ENCODE measurements around the gene ADAMTS16. TPM values are rescaled to one million over a fixed set of nuclear protein-coding genes. Genes with fewer than 3 reads are reported as not detected.

Gene ADAMTS16
- total RNA-seq, 4 donors from 2014 or later, result 1.5 to 2.8 (median 2.0) TPM

- TF ChIP-seq POLR2A (IDR thresholded peaks at IDR 0.05) (no peak), CTCF (IDR thresholded peaks at IDR 0.05) (no peak), EP300 (IDR thresholded peaks at IDR 0.05) (no peak)
- no peaks in the 10 kb centered on the region for H3K36me3 ChIP-seq
- 45 to 59% methylated on average over 4 of the region's 4 CpGs for WGBS, 2 donors
- H3K27ac ChIP-seq, result no peak overlapping the region
- H3K4me3 ChIP-seq, result no peak overlapping the region
- H3K27me3 ChIP-seq, result no peaks in the 10 kb centered on the region
- peaks cover 0 to 14% (median 0%) of the 10 kb centered on the region in 4 donors for H3K9me3 ChIP-seq
- H3K4me1 ChIP-seq, result no peaks in the 10 kb centered on the region
- DNase-seq (ENCODE audit: low spot score in 2 of 2), result no peak
Observed at GRCh38 chr5:5103245-5103644, 36.9 kb upstream of the ADAMTS16 start.

DNA sequence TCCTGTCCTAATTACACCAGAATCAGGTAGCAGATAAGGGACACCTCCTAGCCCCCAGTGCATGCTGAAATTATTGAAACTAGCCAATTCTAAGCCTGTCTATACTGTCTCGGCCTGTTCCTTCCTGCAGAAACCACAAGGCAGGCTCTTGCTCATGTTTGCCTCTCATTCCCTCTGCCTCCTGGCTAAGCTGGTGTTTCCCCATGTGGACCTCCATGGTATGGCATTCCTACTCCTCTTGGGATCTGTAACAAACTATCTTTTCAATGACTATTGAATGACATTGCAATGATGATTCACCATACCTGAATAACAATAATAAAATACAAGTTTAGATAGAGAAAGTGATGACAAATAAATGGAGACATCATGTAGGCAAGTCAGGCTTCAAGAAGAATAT, 35.6 kb upstream of the ADAMTS16 start:
- H3K27me3 ChIP-seq, result no peaks in the 10 kb centered on the region
- TF ChIP-seq EP300 (IDR thresholded peaks at IDR 0.05) (no peak), CTCF (IDR thresholded peaks at IDR 0.05) (no peak), POLR2A (IDR thresholded peaks at IDR 0.05) (no peak)
- H3K36me3 ChIP-seq, result no peaks in the 10 kb centered on the region
- WGBS, 2 donors, result 86 to 88% methylated on average over 1 of the region's 1 CpG
- H3K27ac ChIP-seq, result no peak overlapping the region
- no peaks in the 10 kb centered on the region for H3K4me1 ChIP-seq
- no peak for DNase-seq (ENCODE audit: low spot score in 2 of 2)
- no peak overlapping the region for H3K4me3 ChIP-seq
- H3K9me3 ChIP-seq, result peaks cover 0 to 7% (median 0%) of the 10 kb centered on the region in 4 donors

DNA sequence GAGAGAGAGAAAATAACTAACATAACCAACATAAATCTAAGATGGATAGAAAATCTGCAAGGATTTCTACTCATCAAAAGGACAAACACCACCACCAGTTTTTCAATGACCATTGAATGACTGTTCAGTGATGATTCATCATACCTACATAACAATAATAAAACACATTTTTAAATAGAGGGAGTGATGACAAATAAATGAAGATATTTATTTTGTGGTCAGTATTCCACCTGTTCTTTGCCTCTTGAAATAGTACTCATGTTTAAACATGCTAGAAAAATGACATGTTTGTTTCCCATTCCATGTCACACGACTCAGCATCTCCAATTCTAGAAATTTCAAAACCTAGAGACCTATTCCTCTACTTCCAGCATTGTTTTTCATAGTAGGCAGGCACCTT, 34.6 kb upstream of the ADAMTS16 start:
- H3K27me3 ChIP-seq, result no peaks in the 10 kb centered on the region
- no peak overlapping the region for H3K4me3 ChIP-seq
- peaks cover 0 to 4% (median 0%) of the 10 kb centered on the region in 4 donors for H3K9me3 ChIP-seq
- no peak for TF ChIP-seq EP300 (IDR thresholded peaks at IDR 0.05)
- TF ChIP-seq POLR2A (IDR thresholded peaks at IDR 0.05), result no peak
- TF ChIP-seq CTCF (IDR thresholded peaks at IDR 0.05), result no peak
- no peaks in the 10 kb centered on the region for H3K36me3 ChIP-seq
- DNase-seq (ENCODE audit: low spot score in 2 of 2), result no peak
- WGBS, 2 donors, result 71 to 79% methylated on average over 1 of the region's 1 CpG
- no peak overlapping the region for H3K27ac ChIP-seq
- H3K4me1 ChIP-seq, result no peaks in the 10 kb centered on the region

GRCh38 chr5:5116956-5117355, 23.2 kb upstream of the ADAMTS16 start:
- Histone ChIP-seq H3K4me3 (no peak overlapping the region), H3K27me3 (no peaks in the 10 kb centered on the region), H3K36me3 (no peaks in the 10 kb centered on the region), H3K4me1 (no peaks in the 10 kb centered on the region), H3K9me3 (peaks cover 0 to 24% (median 0%) of the 10 kb centered on the region in 4 donors), H3K27ac (no peak overlapping the region)
- TF ChIP-seq POLR2A (IDR thresholded peaks at IDR 0.05), result no peak
- TF ChIP-seq EP300 (IDR thresholded peaks at IDR 0.05), result no peak
- no peak for TF ChIP-seq CTCF (IDR thresholded peaks at IDR 0.05)
- no peak for DNase-seq (ENCODE audit: low spot score in 2 of 2)

DNA sequence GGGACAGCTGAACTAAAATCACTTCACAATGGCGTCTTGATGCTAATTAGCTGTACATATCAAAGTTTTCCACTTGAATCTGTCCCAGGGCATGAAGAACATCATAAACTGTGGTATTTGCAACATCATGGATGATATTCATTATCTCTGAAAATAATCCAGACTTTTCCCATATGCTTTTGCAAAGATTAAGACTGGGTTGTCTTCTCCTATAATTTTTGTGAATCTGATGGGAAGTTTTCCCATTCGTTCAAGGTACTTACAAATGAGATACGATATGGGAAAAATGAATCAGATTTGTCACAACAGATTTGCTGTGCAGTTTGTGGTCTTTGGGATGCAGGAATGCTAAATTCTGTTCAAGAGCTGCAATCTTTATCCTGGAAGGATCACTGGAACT, 17.4 kb upstream of the ADAMTS16 start:
- Histone ChIP-seq H3K36me3 (no peaks in the 10 kb centered on the region), H3K4me3 (no peak overlapping the region), H3K27ac (no peak overlapping the region), H3K9me3 (peaks cover 0 to 12% (median 0%) of the 10 kb centered on the region in 4 donors), H3K4me1 (no peaks in the 10 kb centered on the region), H3K27me3 (no peaks in the 10 kb centered on the region)
- 85 to 87% methylated on average over 3 of the region's 3 CpGs for WGBS, 2 donors
- DNase-seq (ENCODE audit: low spot score in 2 of 2), result no peak
- TF ChIP-seq CTCF (IDR thresholded peaks at IDR 0.05) (no peak), EP300 (IDR thresholded peaks at IDR 0.05) (no peak), POLR2A (IDR thresholded peaks at IDR 0.05) (no peak)
